Measurements from ENCODE around the gene F2RL2.

The F2RL2 gene

DNA sequence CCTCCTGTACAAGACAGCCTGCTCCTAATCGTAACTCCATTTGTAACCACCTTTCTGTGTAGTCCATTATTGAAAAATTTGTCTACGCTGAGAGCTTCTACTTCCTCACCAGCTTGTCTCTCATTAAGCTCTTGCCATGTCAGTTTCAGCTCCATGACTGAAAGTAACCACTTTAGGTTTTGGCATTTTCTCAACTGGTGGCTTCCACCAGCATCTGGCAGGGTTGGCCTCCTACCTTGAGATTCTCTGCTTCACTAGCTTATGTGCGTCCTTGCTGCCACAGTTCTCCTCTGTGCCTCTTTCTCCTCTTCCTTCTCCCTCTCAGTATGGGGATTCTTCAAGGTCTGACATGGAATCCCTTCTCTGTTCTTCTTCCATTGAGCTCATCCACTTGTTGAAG, 31.8 kb downstream of the F2RL2 start:
- TF ChIP-seq, protein P1, sequence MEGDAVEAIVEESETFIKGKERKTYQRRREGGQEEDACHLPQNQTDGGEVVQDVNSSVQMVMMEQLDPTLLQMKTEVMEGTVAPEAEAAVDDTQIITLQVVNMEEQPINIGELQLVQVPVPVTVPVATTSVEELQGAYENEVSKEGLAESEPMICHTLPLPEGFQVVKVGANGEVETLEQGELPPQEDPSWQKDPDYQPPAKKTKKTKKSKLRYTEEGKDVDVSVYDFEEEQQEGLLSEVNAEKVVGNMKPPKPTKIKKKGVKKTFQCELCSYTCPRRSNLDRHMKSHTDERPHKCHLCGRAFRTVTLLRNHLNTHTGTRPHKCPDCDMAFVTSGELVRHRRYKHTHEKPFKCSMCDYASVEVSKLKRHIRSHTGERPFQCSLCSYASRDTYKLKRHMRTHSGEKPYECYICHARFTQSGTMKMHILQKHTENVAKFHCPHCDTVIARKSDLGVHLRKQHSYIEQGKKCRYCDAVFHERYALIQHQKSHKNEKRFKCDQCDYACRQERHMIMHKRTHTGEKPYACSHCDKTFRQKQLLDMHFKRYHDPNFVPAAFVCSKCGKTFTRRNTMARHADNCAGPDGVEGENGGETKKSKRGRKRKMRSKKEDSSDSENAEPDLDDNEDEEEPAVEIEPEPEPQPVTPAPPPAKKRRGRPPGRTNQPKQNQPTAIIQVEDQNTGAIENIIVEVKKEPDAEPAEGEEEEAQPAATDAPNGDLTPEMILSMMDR (IDR thresholded peaks at IDR 0.05; ENCODE audit: insufficient read depth, low read depth, low read length, missing control alignments) = no peak
- no peak for DNase-seq (ENCODE audit: low read depth)
- H3K4me3 ChIP-seq (ENCODE audit: low read length) = no peak overlapping the region

DNA sequence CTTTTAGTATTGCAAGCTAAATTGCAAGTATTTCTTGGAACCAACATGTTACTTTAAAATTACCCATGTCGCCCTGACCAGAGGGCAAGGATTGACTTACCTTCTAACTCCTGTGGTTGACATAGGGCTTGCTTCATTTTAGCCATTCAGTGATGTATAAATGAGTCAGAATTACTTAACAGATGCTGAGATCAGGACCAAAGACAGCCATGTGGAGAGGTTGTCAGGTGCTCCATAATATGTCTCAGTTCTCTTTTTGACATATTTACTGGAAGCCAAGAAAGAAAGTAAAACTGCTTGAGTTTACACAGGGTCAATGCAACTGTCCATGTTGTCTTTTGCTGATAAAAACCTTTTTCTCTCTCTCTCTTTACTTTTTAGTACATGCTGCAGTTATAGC, 33.2 kb downstream of the F2RL2 start:
- TF ChIP-seq, protein P1 (IDR thresholded peaks at IDR 0.05; ENCODE audit: insufficient read depth, low read depth, low read length, missing control alignments) = no peak
- no peak overlapping the region for H3K4me3 ChIP-seq (ENCODE audit: low read length)
- peak; percentile 58 for DNase-seq (ENCODE audit: low read depth)

DNA sequence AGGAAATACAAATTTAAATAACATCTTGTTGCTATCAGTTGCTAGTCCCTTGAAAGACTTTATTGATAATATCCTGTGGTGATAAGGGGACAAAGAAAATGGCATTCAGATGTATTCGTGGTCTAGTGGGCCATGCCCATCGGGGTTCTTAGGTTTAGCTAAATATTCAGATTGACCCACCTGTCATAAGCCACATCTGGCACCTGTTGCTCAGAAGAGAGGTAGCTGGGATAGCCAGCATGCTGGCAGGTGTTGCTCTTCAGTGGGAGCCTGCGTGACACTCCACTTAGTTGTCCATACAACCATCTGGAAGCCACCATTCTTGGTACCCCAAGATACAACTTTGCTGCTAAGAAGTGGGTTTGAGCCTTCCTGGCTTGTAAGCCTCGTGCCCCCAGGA, 36.7 kb downstream of the F2RL2 start:
- TF ChIP-seq, protein P1 (IDR thresholded peaks at IDR 0.05; ENCODE audit: insufficient read depth, low read depth, low read length, missing control alignments) = no peak
- no peak overlapping the region for H3K4me3 ChIP-seq (ENCODE audit: low read length)
- DNase-seq (ENCODE audit: low read depth) = no peak

DNA sequence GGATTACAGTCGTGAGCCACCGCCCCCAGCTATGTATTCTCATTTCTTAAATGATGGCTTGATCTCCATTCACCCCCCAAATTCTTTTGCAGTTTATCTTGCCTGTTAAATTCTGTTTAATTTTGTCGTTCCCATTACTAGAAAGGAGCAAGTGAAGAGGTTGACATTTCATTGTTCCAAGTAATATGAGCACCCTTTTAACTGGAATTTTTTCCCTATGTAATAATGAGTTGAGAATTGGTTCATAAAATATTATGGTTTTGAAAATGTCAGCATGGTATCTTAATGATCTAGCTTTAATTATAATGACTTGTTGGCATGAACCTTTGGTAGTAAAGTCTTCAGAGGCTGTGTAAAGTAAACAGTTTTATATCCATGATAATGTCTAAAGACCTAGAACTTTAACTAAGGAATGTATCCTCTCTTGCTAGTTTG, 37.4 kb downstream of the F2RL2 start:
- H3K4me3 ChIP-seq (ENCODE audit: low read length) = no peak overlapping the region
- TF ChIP-seq, protein P1 (IDR thresholded peaks at IDR 0.05; ENCODE audit: insufficient read depth, low read depth, low read length, missing control alignments) = no peak
- no peak for DNase-seq (ENCODE audit: low read depth)

DNA sequence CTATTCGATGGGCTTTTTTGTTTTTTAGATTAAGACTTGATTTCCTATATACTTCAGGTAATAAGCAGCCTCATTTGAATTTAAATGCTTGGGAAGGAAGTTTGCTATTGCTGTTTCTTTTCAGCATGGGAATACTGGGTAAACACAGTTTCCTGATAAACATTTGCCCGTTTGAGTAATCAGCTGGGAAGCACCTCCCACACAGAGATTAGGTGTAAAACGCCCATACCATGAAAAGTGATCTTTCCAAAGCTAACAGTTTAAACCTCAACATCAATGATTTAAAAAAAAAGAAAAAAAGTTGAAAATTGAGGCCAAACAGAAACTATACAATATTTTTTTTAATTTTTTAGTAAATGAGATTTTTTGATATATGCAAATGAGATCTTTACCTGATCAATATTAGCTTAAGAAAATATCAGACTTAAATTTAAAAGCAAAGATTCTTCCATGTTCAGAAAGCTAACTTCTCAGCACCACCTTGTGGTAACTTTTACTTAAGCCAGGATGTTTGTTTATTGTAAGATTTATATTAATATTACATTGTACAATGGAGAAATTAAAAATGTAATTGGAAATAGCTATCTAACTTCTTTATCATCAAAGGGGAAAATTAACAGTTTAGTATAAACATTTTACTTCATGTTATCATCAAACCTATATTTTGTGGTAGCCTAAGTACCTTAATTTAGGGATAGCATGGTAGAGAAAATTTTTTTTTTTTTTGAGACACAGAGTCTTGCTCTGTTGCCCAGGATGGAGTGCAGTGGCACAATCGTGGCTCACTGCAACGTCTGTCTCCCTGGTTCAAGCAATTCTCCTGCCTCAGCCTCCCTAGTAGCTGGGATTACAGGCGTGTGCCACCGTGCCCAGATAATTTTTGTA, 39.8 kb downstream of the F2RL2 start:
- DNase-seq (ENCODE audit: low read depth) = peak; percentile 42
- H3K4me3 ChIP-seq (ENCODE audit: low read length) = no peak overlapping the region
- TF ChIP-seq, protein P1 (IDR thresholded peaks at IDR 0.05; ENCODE audit: insufficient read depth, low read depth, low read length, missing control alignments) = peak; percentile 52

DNA sequence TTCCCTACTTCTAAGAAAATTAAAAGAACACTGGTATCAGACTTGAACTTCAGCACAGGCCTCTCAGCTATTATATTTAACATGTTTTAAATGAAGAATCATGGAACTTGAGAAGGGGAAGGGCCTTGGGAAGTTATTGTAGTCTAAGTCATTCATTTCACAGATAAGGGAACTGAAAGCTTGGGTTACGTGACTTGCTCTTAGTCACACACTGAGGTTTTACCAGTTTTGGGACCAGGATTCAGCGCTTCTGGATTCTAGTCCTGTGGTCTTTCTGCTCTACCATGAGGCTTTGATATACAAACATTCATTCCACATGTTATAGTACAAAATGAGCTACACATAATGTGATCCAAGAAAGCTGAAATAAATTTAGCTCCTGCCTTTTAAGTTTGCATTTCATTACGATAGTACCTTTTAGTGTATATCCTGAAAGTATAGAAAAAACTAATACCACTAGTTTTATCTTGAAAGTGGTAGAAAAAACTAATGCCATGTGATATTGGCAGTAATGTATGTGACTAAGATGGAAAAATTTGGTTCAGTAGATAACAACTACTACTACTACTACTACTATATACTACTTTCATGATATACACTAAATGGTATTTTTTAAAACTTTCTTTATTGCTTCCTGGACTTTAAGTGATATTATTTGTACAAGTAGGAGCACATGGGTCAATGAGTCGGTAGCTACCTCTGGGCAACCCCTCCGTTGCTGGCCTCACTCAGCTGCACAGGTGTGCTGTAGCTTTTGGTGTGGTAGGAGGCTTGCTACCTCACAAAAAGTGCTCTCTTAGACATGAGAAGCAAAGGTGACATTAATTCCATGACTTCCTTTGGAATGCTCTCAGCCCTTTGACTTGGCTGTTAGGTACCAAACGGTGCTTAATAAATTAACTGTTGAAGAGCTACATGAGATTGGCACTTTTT, 40.7 kb downstream of the F2RL2 start:
- TF ChIP-seq, protein P1 (IDR thresholded peaks at IDR 0.05; ENCODE audit: insufficient read depth, low read depth, low read length, missing control alignments) = no peak
- DNase-seq (ENCODE audit: low read depth) = peak; percentile 28
- no peak overlapping the region for H3K4me3 ChIP-seq (ENCODE audit: low read length)
